ENCODE data around the gene PIP5K1C.
"Not testable (repeated sequence)": the region's sequence is repeated elsewhere in the genome, so short reads cannot be mapped to it uniquely, and the experiment has no call there.

The PIP5K1C gene

GRCh38 chr19:3673506-3674439 lies 26.5 kb downstream of the PIP5K1C start:
- DNase-seq = no peak

- no peak for DNase-seq
These were observed 27.3 kb downstream of the PIP5K1C start for GRCh38 chr19:3672993-3673392.

- DNase-seq = no peak
These were observed 27.7 kb downstream of the PIP5K1C start for GRCh38 chr19:3672575-3672948.

GRCh38 chr19:3671680-3672574 lies 28.3 kb downstream of the PIP5K1C start:
- peak in 2 of 4 experiments; percentile 22 to 43 for DNase-seq

- peak in 2 of 4 experiments; percentile 25 to 31 for DNase-seq
These were observed 29.2 kb downstream of the PIP5K1C start for GRCh38 chr19:3670796-3671679.

GRCh38 chr19:3669947-3670795 lies 30.1 kb downstream of the PIP5K1C start:
- no peak for DNase-seq

- no peak for DNase-seq
These were observed 31.0 kb downstream of the PIP5K1C start for GRCh38 chr19:3669082-3669946.

GRCh38 chr19:3668331-3669081 lies 31.8 kb downstream of the PIP5K1C start:
- no peak for DNase-seq

- DNase-seq = no peak
These were observed 32.5 kb downstream of the PIP5K1C start for GRCh38 chr19:3667766-3668165.

GRCh38 chr19:3667037-3667638 lies 33.1 kb downstream of the PIP5K1C start:
- no peak for DNase-seq

GRCh38 chr19:3666545-3666856 lies 33.8 kb downstream of the PIP5K1C start:
- DNase-seq = not testable (repeated sequence)

- DNase-seq = peak; percentile 53 to 71 (median 60)
These were observed 34.4 kb downstream of the PIP5K1C start for GRCh38 chr19:3665681-3666544.

GRCh38 chr19:3664879-3665642 lies 35.2 kb downstream of the PIP5K1C start:
- DNase-seq = no peak

- no peak for DNase-seq
These were observed 36.4 kb downstream of the PIP5K1C start for GRCh38 chr19:3663838-3664237.

GRCh38 chr19:3661284-3662238 lies 38.7 kb downstream of the PIP5K1C start:
- DNase-seq = no peak

- DNase-seq = no peak
These were observed 39.6 kb downstream of the PIP5K1C start for GRCh38 chr19:3660493-3661219.
